ENCODE measurements around the gene ATXN2. TPM values are rescaled to one million over a fixed set of nuclear protein-coding genes. Genes with fewer than 3 reads are reported as not detected.
A peak's percentile ranks its signal among the peaks of the same experiment; 100 is the strongest.

The ATXN2 gene
- total and polyA plus RNA-seq, 9 of the 15 experiments (the other 6 are each of a cell fraction or from before 2014, with no cell fraction given), result 16.8 to 67.8 (median 29.3) TPM

DNA sequence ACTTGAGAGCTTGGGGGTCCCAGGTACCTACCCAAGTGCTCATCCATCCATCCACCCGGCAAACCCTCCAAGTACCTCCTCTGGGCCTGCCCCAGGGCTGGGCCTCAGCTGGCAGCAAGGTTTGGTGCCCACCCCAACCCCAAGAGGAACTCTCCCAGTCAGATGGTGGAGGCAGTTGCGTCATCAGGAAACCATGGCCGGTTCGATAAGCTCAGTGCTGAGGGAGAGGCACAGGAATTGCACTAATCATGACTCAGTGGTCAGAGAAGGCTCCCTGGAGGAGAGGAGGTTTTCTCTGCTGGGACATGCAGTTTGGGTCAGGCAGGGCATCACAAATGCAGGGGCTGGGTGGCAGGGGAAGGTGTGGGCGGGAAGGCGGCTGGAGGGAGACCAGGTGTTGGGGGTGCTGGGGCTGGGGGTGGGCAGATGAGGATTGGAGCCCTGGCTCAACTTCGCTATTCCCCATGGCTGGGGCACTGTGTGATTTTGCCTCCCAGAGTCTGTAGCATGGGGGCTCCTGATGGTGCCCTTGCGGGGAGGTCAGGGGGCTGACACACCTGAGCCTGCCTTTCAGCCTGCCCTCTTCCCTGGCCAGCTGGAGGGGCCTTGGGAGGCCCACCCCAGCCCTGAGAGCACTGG is 161.2 kb downstream of the ATXN2 start (continued):
- TF ChIP-seq, protein P1, sequence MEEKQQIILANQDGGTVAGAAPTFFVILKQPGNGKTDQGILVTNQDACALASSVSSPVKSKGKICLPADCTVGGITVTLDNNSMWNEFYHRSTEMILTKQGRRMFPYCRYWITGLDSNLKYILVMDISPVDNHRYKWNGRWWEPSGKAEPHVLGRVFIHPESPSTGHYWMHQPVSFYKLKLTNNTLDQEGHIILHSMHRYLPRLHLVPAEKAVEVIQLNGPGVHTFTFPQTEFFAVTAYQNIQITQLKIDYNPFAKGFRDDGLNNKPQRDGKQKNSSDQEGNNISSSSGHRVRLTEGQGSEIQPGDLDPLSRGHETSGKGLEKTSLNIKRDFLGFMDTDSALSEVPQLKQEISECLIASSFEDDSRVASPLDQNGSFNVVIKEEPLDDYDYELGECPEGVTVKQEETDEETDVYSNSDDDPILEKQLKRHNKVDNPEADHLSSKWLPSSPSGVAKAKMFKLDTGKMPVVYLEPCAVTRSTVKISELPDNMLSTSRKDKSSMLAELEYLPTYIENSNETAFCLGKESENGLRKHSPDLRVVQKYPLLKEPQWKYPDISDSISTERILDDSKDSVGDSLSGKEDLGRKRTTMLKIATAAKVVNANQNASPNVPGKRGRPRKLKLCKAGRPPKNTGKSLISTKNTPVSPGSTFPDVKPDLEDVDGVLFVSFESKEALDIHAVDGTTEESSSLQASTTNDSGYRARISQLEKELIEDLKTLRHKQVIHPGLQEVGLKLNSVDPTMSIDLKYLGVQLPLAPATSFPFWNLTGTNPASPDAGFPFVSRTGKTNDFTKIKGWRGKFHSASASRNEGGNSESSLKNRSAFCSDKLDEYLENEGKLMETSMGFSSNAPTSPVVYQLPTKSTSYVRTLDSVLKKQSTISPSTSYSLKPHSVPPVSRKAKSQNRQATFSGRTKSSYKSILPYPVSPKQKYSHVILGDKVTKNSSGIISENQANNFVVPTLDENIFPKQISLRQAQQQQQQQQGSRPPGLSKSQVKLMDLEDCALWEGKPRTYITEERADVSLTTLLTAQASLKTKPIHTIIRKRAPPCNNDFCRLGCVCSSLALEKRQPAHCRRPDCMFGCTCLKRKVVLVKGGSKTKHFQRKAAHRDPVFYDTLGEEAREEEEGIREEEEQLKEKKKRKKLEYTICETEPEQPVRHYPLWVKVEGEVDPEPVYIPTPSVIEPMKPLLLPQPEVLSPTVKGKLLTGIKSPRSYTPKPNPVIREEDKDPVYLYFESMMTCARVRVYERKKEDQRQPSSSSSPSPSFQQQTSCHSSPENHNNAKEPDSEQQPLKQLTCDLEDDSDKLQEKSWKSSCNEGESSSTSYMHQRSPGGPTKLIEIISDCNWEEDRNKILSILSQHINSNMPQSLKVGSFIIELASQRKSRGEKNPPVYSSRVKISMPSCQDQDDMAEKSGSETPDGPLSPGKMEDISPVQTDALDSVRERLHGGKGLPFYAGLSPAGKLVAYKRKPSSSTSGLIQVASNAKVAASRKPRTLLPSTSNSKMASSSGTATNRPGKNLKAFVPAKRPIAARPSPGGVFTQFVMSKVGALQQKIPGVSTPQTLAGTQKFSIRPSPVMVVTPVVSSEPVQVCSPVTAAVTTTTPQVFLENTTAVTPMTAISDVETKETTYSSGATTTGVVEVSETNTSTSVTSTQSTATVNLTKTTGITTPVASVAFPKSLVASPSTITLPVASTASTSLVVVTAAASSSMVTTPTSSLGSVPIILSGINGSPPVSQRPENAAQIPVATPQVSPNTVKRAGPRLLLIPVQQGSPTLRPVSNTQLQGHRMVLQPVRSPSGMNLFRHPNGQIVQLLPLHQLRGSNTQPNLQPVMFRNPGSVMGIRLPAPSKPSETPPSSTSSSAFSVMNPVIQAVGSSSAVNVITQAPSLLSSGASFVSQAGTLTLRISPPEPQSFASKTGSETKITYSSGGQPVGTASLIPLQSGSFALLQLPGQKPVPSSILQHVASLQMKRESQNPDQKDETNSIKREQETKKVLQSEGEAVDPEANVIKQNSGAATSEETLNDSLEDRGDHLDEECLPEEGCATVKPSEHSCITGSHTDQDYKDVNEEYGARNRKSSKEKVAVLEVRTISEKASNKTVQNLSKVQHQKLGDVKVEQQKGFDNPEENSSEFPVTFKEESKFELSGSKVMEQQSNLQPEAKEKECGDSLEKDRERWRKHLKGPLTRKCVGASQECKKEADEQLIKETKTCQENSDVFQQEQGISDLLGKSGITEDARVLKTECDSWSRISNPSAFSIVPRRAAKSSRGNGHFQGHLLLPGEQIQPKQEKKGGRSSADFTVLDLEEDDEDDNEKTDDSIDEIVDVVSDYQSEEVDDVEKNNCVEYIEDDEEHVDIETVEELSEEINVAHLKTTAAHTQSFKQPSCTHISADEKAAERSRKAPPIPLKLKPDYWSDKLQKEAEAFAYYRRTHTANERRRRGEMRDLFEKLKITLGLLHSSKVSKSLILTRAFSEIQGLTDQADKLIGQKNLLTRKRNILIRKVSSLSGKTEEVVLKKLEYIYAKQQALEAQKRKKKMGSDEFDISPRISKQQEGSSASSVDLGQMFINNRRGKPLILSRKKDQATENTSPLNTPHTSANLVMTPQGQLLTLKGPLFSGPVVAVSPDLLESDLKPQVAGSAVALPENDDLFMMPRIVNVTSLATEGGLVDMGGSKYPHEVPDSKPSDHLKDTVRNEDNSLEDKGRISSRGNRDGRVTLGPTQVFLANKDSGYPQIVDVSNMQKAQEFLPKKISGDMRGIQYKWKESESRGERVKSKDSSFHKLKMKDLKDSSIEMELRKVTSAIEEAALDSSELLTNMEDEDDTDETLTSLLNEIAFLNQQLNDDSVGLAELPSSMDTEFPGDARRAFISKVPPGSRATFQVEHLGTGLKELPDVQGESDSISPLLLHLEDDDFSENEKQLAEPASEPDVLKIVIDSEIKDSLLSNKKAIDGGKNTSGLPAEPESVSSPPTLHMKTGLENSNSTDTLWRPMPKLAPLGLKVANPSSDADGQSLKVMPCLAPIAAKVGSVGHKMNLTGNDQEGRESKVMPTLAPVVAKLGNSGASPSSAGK (IDR thresholded peaks at IDR 0.05), result no peak
- TF ChIP-seq, protein P2, sequence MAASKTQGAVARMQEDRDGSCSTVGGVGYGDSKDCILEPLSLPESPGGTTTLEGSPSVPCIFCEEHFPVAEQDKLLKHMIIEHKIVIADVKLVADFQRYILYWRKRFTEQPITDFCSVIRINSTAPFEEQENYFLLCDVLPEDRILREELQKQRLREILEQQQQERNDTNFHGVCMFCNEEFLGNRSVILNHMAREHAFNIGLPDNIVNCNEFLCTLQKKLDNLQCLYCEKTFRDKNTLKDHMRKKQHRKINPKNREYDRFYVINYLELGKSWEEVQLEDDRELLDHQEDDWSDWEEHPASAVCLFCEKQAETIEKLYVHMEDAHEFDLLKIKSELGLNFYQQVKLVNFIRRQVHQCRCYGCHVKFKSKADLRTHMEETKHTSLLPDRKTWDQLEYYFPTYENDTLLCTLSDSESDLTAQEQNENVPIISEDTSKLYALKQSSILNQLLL (CRISPR knock-in tag; IDR thresholded peaks at IDR 0.05; ENCODE audit: borderline replicate concordance), result no peak
- TF ChIP-seq BCOR (IDR thresholded peaks at IDR 0.05) (no peak), PYGO2 (tag; IDR thresholded peaks at IDR 0.05) (no peak), PTTG1 (tag; IDR thresholded peaks at IDR 0.05; ENCODE audit: low read depth) (no peak), BRCA1 (IDR thresholded peaks at IDR 0.05) (no peak), BRCA1 (CRISPR knock-in tag; IDR thresholded peaks at IDR 0.05) (no peak), MAFF (IDR thresholded peaks at IDR 0.05; ENCODE audit: low read length) (no peak), TEAD1 (CRISPR knock-in tag; IDR thresholded peaks at IDR 0.05) (peak; percentile 6 to 23; a peak in 1 of 4 replicates), ARID2 (IDR thresholded peaks at IDR 0.05) (no peak), NFXL1 (CRISPR knock-in tag; IDR thresholded peaks at IDR 0.05) (no peak)
- TF ChIP-seq, protein P3, sequence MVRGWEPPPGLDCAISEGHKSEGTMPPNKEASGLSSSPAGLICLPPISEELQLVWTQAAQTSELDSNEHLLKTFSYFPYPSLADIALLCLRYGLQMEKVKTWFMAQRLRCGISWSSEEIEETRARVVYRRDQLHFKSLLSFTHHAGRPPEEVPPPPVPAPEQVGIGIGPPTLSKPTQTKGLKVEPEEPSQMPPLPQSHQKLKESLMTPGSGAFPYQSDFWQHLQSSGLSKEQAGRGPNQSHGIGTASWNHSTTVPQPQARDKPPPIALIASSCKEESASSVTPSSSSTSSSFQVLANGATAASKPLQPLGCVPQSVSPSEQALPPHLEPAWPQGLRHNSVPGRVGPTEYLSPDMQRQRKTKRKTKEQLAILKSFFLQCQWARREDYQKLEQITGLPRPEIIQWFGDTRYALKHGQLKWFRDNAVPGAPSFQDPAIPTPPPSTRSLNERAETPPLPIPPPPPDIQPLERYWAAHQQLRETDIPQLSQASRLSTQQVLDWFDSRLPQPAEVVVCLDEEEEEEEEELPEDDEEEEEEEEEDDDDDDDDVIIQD (CRISPR knock-in tag; IDR thresholded peaks at IDR 0.05), result no peak
- TF ChIP-seq, protein P4, sequence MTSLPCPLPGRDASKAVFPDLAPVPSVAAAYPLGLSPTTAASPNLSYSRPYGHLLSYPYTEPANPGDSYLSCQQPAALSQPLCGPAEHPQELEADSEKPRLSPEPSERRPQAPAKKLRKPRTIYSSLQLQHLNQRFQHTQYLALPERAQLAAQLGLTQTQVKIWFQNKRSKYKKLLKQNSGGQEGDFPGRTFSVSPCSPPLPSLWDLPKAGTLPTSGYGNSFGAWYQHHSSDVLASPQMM (CRISPR knock-in tag; IDR thresholded peaks at IDR 0.05), result no peak

Measured in K562 (cell line).